ENCODE results near the gene TULP3.
"Not testable (repeated sequence)": the region's sequence is repeated elsewhere in the genome, so short reads cannot be mapped to it uniquely, and the experiment has no call there.

The TULP3 gene

GRCh38 chr12:2864198-2864597, 26.5 kb upstream of the TULP3 start:
- Mint-ChIP-seq H3K4me3 (no peak overlapping the region), H3K9me3 (no peaks in the 10 kb centered on the region), H3K27me3 (ENCODE audit: low read depth, poor library complexity) (no peaks in the 10 kb centered on the region), H3K36me3 (ENCODE audit: low read depth) (peaks cover 75% of the 10 kb centered on the region), H3K4me1 (peaks cover 4% of the 10 kb centered on the region), H3K27ac (no peak overlapping the region)
- no peak for DNase-seq
- TF ChIP-seq, protein P1, sequence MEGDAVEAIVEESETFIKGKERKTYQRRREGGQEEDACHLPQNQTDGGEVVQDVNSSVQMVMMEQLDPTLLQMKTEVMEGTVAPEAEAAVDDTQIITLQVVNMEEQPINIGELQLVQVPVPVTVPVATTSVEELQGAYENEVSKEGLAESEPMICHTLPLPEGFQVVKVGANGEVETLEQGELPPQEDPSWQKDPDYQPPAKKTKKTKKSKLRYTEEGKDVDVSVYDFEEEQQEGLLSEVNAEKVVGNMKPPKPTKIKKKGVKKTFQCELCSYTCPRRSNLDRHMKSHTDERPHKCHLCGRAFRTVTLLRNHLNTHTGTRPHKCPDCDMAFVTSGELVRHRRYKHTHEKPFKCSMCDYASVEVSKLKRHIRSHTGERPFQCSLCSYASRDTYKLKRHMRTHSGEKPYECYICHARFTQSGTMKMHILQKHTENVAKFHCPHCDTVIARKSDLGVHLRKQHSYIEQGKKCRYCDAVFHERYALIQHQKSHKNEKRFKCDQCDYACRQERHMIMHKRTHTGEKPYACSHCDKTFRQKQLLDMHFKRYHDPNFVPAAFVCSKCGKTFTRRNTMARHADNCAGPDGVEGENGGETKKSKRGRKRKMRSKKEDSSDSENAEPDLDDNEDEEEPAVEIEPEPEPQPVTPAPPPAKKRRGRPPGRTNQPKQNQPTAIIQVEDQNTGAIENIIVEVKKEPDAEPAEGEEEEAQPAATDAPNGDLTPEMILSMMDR (IDR thresholded peaks at IDR 0.05): no peak

DNA sequence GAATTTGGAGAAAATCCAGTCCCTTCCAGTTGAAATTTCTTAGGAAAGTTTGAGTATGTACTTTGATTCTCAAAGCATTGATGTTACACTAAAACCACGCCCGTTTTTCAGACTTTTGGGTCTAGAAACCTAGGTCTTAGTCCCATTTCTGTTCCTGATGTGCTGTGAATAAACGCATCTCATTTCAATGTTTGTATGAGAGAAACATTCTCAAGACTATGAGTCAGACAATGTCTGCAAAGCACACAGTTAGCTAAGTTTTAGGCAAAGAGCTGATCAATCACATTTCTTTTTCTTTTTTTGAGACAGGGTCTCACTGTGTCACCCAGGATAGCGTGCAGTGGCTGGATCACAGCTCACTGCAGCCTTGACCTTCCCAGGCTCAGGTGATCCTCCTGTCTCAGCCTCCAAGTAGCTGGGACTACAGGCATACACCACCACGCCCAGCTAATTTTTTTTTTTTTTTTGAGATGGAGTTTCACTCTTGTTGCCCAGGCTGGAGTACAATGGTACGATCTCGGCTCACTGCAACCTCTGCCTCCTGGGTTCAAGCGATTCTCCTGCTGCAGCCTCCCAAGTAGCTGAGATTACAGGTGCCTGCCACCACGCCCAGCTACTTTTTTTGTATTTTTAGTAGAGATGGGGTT, 21.6 kb upstream of the TULP3 start:
- peaks cover 50% of the 10 kb centered on the region for H3K36me3 Mint-ChIP-seq (ENCODE audit: low read depth)
- not testable (repeated sequence) for H3K27me3 Mint-ChIP-seq (ENCODE audit: low read depth, poor library complexity); H3K9me3 Mint-ChIP-seq; H3K4me3 Mint-ChIP-seq; H3K4me1 Mint-ChIP-seq; H3K27ac Mint-ChIP-seq; DNase-seq

GRCh38 chr12:2876431-2877046, 14.2 kb upstream of the TULP3 start:
- H3K4me1 Mint-ChIP-seq: peaks cover 41% of the 10 kb centered on the region
- no peak overlapping the region for H3K27ac Mint-ChIP-seq
- DNase-seq: no peak
- peaks cover 28% of the 10 kb centered on the region for H3K36me3 Mint-ChIP-seq (ENCODE audit: low read depth)
- H3K27me3 Mint-ChIP-seq (ENCODE audit: low read depth, poor library complexity): peaks cover 2% of the 10 kb centered on the region
- peak overlapping the region; percentile 83 for H3K4me3 Mint-ChIP-seq
- TF ChIP-seq, protein P1 (IDR thresholded peaks at IDR 0.05): no peak
- no peaks in the 10 kb centered on the region for H3K9me3 Mint-ChIP-seq

GRCh38 chr12:2877047-2877952, 13.4 kb upstream of the TULP3 start, which contains the start of the genes FOXM1 and RHNO1:
Gene FOXM1 (minus strand): TSS chr12:2877174. CDS start chr12:2874478, 2,696 bp downstream.
Gene RHNO1 (plus strand): TSS chr12:2877223. CDS start chr12:2885367, 8,144 bp downstream.
- H3K36me3 Mint-ChIP-seq (ENCODE audit: low read depth): peaks cover 27% of the 10 kb centered on the region
- TF ChIP-seq, protein P1 (IDR thresholded peaks at IDR 0.05): no peak
- no peaks in the 10 kb centered on the region for H3K27me3 Mint-ChIP-seq (ENCODE audit: low read depth, poor library complexity)
- peak within 1 kb of the TSS; percentile 94 for H3K4me3 Mint-ChIP-seq
- peaks cover 41% of the 10 kb centered on the region for H3K4me1 Mint-ChIP-seq
- no peaks in the 10 kb centered on the region for H3K9me3 Mint-ChIP-seq
- peak; percentile 93 for DNase-seq
- H3K27ac Mint-ChIP-seq: peak within 1 kb of the TSS; percentile 91

DNA sequence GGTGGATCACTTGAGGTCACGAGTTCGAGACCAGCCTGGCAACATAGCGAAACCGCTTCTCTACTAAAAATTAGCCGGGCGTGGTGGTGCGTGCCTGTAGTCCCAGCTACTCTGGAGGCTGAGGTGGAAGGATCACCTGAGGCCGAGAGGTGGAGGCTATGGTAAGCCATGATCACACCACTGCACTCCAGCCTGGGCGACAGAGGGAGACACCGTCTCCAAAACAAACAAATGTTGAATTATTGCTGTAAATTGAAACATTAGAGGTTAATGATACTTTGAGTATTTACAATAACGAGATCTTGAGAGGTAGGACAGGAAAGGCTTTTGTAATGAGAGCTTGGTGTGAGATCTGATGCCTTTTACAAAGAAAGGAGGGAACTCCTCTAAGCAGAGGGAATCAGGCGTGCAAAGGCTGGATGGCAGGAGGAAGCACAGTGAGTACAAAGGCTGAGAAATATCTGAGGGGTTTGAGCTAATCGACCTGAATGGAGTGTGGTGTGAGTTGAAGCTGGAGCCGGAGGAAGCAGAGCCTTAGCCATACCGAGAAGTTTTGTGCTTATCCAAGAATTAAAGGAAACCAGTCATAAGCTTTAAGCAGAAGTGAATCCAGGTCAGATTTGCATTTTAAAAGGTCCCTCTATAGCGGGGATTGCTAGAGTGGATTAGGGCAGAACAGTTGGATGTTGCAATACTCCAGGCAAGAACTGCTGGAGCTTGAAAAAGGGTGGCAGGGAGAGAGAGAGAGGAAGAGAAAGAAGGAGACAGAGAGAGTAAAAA, 12.5 kb upstream of the TULP3 start:
- no peaks in the 10 kb centered on the region for H3K27me3 Mint-ChIP-seq (ENCODE audit: low read depth, poor library complexity)
- DNase-seq: no peak
- TF ChIP-seq, protein P1 (IDR thresholded peaks at IDR 0.05): no peak
- H3K4me1 Mint-ChIP-seq: peaks cover 41% of the 10 kb centered on the region
- peaks cover 27% of the 10 kb centered on the region for H3K36me3 Mint-ChIP-seq (ENCODE audit: low read depth)
- H3K27ac Mint-ChIP-seq: peak overlapping the region; percentile 91
- H3K4me3 Mint-ChIP-seq: peak overlapping the region; percentile 94
- H3K9me3 Mint-ChIP-seq: no peaks in the 10 kb centered on the region

Measured in nephron progenitor cell (in vitro differentiated cells).